ENCODE data around the gene GTF3C1. TPM values are rescaled to one million over a fixed set of nuclear protein-coding genes. Genes with fewer than 3 reads are reported as not detected.
"Not testable (repeated sequence)": the region's sequence is repeated elsewhere in the genome, so short reads cannot be mapped to it uniquely, and the experiment has no call there.

Gene GTF3C1
- total RNA-seq, 1 donor from 2014 or later = 95.1 TPM

DNA sequence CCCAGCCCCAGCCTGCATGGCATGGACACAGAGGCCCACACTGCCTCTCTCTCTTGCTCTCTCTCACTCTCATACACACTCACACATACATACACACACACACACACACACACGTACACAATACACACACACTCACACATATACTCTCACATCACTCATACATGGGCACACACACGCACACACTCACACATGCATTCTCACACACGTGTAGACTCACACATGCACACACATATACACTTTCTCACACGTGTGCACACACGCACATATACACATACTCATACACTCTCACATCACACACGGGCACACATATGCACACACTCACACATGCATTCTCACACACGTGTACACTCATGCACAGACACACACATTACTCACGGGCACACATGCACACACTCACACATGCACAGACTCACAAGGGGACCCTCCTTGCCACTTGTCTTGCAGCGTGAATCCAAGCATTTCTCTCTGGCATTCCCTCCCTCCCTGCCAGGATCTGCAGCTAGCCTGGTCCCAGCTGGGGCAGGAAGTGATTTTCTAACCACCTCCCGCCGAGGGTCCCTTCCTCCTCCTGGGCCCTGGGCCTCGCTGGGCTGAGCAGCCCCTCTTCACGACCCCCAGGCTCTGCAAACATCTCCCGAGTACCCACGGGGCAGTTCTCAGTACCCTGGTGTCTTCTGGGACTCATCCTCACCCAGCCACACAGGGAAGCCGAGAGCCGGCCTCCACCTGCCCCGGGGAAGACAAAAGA, 110.3 kb downstream of the GTF3C1 start:
- DNase-seq = no peak

DNA sequence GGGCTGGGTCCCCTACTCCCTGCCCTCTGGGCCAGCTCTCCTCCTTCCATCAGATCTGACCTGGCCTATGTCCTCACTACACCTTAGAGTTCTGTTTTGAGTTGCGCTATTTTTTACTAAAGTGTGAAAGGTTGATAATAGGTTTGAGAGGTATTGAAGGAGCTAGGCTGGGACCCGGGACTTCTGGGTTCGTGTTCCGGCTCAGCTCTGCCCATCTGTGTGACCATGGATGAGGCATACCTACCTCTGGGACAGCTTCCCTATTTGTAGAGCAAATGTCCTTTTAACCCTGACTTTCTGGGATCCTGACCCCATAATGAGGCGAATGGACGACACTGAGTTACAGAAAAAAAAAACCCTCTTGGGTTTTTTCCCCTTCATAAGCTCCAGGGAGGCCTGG, 111.8 kb downstream of the GTF3C1 start:
- no peak for DNase-seq

DNA sequence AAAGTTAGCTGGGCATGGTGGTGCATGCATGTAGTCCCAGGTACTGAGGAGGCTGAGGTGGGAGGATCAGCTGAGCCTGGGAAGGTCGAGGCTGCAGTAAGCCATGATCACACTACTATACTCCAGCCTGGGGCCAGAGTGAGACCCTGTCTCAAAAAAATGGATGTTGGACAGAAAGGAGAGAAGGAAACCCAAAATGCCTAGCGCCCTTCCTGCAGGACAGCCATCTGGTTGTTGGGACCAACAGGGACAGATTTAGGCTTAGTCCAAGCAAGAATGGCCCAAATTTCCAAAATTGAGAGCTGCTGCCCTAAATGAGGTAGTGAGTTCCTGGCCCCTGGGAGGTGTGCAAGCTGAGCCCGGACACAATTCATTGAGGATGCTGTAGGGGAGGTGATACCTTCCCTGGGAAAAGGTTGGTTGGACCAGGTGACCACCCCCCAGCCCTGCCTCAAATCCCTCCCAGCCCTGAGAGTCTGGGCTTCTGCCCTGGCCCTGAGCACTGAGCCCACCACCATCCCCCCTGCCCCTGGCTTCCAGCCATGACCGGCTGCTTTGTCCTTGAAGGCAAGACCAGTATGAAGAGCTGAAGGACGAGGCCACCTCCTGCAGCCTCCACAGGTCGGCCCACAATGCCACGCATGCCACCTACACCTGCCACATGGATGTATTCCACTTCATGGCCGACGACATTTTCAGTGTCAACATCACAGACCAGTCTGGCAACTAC, 112.6 kb downstream of the GTF3C1 start:
- no peak for DNase-seq

DNA sequence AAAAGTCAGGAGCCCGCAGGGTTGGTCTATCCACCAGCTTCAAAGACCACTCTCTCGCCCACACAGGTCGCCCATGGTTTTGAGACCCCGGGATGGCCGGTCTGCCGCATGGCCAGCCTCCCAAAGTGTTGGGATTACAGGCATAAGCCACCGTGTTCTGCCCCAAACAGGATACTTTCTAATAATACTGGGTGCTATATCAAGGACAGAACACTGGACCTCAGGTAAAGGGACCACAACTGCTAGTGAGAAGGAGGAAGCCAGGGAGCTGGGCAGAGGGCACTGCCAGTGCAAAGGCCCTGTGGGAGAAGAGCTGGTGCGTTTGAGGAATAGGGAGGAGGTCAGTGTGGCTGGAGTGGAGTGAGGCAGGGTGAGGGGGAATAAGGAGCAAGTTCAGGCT, 113.6 kb downstream of the GTF3C1 start:
- DNase-seq = no peak

DNA sequence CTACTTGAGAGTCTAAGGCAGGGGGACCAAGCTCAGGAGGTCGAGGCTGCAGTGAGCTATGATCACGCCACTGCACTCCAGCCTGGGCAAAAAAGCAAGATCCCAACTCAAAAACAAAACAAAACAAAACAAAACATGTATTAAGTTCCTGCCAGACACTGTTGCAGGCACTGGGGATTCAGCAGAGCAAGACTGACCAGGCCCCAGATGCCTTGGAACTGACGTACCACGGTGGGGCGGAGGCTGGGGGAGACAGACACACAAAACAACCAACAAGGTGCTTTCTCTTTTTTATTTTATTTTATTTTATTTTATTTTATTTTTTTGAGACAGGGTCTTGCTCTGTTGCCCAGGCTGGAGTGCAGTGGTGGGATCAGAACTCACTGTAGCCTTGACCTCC, 114.6 kb downstream of the GTF3C1 start:
- DNase-seq = not testable (repeated sequence)

DNA sequence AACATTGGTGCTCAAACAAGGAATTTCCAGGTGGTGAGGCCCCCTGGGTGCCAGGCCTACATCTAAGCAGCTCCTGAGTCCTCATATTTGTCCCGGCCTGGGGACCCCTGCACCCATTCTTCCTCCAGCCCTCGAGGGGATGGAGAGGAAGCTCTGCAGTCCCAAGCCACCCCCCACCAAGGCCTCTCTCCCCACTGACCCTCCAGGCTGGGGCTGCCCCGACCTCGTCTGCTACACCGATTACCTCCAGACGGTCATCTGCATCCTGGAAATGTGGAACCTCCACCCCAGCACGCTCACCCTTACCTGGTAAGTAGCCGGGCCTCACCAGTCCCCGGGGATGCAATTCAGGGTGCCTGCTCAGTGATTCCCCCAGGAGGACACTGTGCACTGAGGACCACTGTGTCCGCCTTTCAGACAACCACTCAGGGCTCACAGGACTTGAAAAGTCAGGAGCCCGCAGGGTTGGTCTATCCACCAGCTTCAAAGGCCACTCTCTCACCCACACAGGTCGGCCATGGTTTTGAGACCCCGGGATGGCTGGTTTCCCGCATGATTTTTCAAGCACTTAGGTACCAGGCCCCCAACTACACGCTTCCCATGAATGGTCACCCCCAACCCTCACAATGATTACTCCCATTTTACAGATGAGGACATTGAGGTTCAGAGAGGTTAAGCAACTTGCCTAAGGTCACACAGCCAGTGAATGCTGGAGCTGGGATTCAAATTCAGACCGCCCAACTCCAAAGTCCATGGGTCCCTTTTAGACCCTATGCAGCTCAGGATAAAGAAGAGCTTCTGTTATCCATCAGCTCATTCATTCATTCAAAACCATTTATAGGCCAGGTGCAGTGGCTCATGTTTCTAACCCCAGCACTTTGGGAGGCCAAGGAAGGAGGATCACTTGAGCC, 115.3 kb downstream of the GTF3C1 start:
- DNase-seq = no peak

DNA sequence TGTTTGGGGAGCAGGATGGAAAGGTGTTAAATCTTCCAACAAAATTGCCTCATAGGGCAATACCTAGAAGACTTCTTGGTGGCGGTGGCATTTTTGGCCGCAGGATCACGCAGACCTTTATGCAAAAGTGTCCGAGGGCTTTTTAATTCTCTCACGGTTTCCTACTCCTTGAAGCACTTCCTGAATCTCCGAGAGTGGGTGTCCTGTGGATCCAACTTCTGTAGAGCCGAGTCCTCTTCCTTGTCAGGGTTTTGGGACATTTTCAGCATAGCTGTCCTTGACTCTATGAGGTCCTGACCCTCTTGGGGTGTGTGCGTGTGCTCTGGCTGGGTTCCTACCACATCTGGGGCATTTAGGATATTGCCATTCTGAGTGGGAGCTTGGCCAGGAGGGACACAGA, 116.1 kb downstream of the GTF3C1 start:
- no peak for DNase-seq

- not testable (repeated sequence) for DNase-seq
Measured at GRCh38 chr16:27433191-27433590, 116.5 kb downstream of the GTF3C1 start.

DNA sequence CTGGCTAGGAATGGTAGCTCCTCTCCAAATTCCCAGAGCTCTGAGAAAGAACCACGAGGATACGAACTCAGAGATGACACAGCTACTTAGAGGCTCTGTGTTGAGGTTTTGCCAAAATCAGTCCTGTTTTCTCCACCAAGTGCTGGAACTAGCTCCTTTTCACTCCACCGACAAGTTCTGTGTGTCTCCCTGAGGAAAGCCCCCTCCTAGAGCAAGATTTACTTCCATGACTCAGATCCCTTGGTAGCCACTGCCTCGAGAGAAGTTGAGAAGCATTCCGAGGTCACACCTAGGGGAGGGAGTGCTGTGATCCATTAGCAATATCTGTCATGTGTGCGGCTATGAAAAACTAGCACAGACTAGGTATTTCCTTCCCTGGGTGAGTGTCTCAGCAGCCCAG, 117.2 kb downstream of the GTF3C1 start:
- no peak for DNase-seq

- DNase-seq = no peak
Measured at GRCh38 chr16:27431773-27432532, 117.8 kb downstream of the GTF3C1 start.

DNA sequence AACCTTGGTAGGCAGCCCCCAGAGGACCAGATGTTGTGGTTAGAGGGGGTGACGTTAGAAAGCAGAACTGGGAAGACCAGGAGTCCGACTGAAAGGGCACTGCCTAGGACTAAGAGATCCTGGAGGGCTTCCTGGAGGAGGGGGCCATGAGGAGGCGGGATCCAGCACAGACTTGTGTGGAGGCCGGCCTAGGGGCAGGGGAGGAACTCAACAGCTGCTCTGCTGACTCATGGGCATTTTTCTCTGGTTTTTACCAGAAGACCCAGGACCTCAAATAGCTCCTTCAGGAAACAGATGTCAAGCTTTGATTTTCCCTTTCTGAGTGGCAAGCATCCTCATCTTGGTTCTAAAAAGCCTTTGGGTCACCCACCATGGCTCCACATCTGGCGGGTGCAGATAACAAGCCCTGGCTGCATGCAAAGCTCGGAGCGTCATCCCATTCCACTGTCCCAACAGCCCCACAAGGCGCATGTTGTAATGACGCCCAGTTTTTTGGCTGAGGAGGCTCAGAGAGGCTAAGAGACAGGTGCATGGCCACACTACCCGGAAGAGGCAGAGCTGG, 118.7 kb downstream of the GTF3C1 start:
- no peak for DNase-seq

DNA sequence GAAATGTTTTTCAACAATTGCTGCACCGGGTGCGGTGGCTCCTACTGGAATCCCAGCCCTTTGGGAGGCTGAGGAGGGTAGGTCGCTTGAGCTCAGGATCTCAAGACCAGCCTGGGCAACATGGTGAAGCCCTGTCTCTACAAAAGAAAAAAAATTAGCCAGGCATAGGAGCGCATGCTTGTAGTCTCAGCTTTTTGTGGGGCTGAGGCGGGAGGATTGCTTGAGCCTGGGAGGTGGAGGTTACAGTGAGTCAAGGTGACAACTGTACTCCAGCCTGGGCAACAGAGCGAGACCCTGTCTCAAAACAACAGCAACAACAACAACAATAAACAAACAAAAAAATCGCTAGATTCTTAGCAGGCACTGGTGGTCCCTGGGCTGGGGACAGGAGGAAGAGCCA, 119.2 kb downstream of the GTF3C1 start:
- DNase-seq = no peak

- DNase-seq = no peak
Measured at GRCh38 chr16:27429981-27430441, 119.7 kb downstream of the GTF3C1 start.

GRCh38 chr16:27429330-27429871, 120.3 kb downstream of the GTF3C1 start:
- DNase-seq = no peak

DNA sequence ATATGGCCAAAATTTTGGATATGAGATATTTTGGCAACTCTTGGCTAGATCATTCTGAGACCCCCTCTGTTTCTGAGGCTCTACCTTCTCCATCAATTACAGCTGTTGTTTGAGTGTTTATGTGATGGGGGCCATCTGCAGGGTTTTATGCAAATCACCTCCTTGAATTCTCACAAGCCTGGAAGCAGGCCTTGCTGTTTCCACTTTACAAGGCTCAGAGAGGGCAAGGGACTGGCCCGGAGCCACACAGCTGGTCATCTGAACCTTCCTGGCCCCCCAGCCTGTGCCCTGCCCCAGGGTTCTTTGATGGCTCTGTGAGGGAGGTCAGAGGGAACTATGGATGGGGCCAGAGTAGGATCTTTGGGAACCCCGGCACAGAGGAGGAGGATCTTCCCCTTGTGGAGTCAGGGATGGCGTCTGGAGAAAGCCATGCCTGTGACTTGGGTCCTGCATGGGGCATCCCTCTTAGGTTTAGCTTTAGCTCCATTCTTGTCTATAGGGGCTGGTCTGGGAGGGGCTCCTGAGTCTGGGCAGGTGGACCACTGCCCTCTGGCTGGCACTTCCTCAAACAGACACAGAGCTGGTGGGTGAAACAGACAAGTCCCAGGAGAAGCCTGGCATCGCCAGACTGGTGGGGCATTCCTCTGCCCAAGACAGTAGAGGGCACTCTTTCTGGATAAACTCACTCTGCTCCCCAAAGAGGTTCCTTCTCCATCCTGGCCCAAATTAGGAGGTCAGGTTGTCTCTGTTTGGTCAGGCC, 121.5 kb downstream of the GTF3C1 start:
- DNase-seq = no peak

GRCh38 chr16:27427538-27427937, 122.2 kb downstream of the GTF3C1 start:
- DNase-seq = no peak

DNA sequence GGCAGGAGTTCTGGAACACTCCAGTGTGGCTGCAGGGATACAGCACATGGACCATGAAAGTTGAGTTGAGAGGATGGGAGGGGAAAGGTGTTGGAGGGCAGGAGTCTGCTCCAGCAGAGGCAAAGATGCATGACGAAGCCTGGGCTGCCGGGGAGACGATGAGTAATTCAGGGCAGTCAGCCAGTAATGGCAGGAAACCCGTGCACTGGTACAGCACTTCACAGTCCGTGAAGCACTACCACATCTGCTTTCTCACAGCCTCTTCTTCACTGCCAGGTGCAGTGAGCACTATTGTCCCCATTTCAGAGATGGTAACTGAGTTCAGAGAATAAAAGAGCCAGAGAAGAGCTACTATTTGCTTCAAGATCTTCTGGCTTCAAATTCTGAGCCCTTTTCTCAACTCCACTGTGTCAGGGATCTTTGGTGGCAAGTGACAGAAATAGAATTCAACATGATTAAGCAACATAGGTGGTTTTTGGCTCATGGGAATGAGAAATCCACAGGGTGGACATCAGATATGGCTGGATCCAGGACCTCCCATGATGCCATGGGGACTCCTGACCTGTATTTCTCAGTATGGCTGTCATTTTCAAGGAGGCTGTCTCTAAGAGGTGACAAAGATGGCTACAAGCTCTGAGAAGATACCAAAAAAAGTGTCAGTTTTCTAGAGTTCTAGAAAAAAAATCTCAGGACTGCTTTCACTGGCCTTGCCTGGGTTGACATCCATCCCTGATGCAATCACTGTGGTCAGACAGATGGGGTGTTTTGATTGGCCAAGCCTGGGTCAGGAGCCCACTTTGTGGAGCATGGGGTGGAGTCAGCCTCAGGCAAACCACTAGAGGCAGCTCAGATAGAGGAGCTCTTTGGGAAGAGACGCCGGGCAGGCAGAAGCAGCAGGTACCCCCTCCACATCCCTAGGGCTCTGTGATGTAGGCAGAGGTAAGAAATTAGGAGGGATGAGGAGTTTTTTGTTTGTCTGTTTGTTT, 123.0 kb downstream of the GTF3C1 start:
- DNase-seq = no peak

- DNase-seq = no peak
Measured at GRCh38 chr16:27425961-27426360, 123.8 kb downstream of the GTF3C1 start.

All from tongue (tissue), 2 donors.